ENCODE measurements around the gene TRDN. TPM values are rescaled to one million over a fixed set of nuclear protein-coding genes. Genes with fewer than 3 reads are reported as not detected.

Gene TRDN
- total RNA-seq, 2 donors from 2014 or later, result 1.9 to 2.2 TPM

GRCh38 chr6:123529058-123529457, 107.7 kb downstream of the TRDN start:
- WGBS, result 72% methylated on average over 4 of the region's 4 CpGs
- intact Hi-C loops (cut with DNase I), result no loop called here
- no peak overlapping the region for H3K27ac ChIP-seq
- no peaks in the 10 kb centered on the region for H3K27me3 ChIP-seq (replicated peaks; ENCODE audit: insufficient read depth)
- no peak for DNase-seq (ENCODE audit: low spot score)
- no peaks in the 10 kb centered on the region for H3K4me1 ChIP-seq (replicated peaks)
- H3K36me3 ChIP-seq, result no peaks in the 10 kb centered on the region
- no peaks in the 10 kb centered on the region for H3K9me3 ChIP-seq
- TF ChIP-seq CTCF (IDR thresholded peaks at IDR 0.05), result no peak
- no peak for TF ChIP-seq POLR2AphosphoS5 (IDR thresholded peaks at IDR 0.05)
- no peak for TF ChIP-seq POLR2A (IDR thresholded peaks at IDR 0.05)
- no peak overlapping the region for H3K4me3 ChIP-seq

- 92% methylated on average over 3 of the region's 3 CpGs for WGBS
These were observed 109.3 kb downstream of the TRDN start for GRCh38 chr6:123527406-123527805.

GRCh38 chr6:123526128-123526527, 110.6 kb downstream of the TRDN start:
- Histone ChIP-seq H3K4me1 (replicated peaks) (no peaks in the 10 kb centered on the region), H3K4me3 (no peak overlapping the region), H3K36me3 (no peaks in the 10 kb centered on the region), H3K27me3 (replicated peaks; ENCODE audit: insufficient read depth) (no peaks in the 10 kb centered on the region), H3K9me3 (no peaks in the 10 kb centered on the region), H3K27ac (no peak overlapping the region)
- no peak for DNase-seq (ENCODE audit: low spot score)
- no peak for TF ChIP-seq POLR2A (IDR thresholded peaks at IDR 0.05)
- WGBS, result 76% methylated on average over 2 of the region's 2 CpGs
- intact Hi-C loops (cut with DNase I), result no loop called here

More at GRCh38 chr6:123527406-123527805, 109.3 kb downstream of the TRDN start:
- Histone ChIP-seq H3K27ac (no peak overlapping the region), H3K4me1 (replicated peaks) (no peaks in the 10 kb centered on the region), H3K27me3 (replicated peaks; ENCODE audit: insufficient read depth) (no peaks in the 10 kb centered on the region), H3K4me3 (no peak overlapping the region), H3K9me3 (no peaks in the 10 kb centered on the region), H3K36me3 (no peaks in the 10 kb centered on the region)
- no peak for DNase-seq (ENCODE audit: low spot score)
- TF ChIP-seq CTCF (IDR thresholded peaks at IDR 0.05) (no peak), POLR2A (IDR thresholded peaks at IDR 0.05) (no peak), POLR2AphosphoS5 (IDR thresholded peaks at IDR 0.05) (no peak)
- intact Hi-C loops (cut with DNase I), result no loop called here

GRCh38 chr6:123524781-123525180, 112.0 kb downstream of the TRDN start:
- no peak for DNase-seq (ENCODE audit: low spot score)
- Histone ChIP-seq H3K9me3 (no peaks in the 10 kb centered on the region), H3K27me3 (replicated peaks; ENCODE audit: insufficient read depth) (no peaks in the 10 kb centered on the region), H3K4me1 (replicated peaks) (no peaks in the 10 kb centered on the region), H3K4me3 (no peak overlapping the region), H3K27ac (no peak overlapping the region), H3K36me3 (no peaks in the 10 kb centered on the region)
- intact Hi-C loops (cut with DNase I), result no loop called here
- no peak for TF ChIP-seq POLR2AphosphoS5 (IDR thresholded peaks at IDR 0.05)
- no peak for TF ChIP-seq POLR2A (IDR thresholded peaks at IDR 0.05)
- TF ChIP-seq CTCF (IDR thresholded peaks at IDR 0.05), result no peak
- WGBS, result 86% methylated on average over 1 of the region's 1 CpG

- intact Hi-C loops (cut with DNase I), result no loop called here
- WGBS, result 59% methylated on average over 3 of the region's 3 CpGs
- Histone ChIP-seq H3K27ac (no peak overlapping the region), H3K4me3 (no peak overlapping the region), H3K27me3 (replicated peaks; ENCODE audit: insufficient read depth) (no peaks in the 10 kb centered on the region), H3K4me1 (replicated peaks) (no peaks in the 10 kb centered on the region), H3K9me3 (no peaks in the 10 kb centered on the region), H3K36me3 (no peaks in the 10 kb centered on the region)
- TF ChIP-seq POLR2AphosphoS5 (IDR thresholded peaks at IDR 0.05) (no peak), POLR2A (IDR thresholded peaks at IDR 0.05) (no peak), CTCF (IDR thresholded peaks at IDR 0.05) (no peak)
- no peak for DNase-seq (ENCODE audit: low spot score)
These were observed 116.5 kb downstream of the TRDN start for GRCh38 chr6:123520217-123520616.
